CD4-positive, CD25-positive, alpha-beta regulatory T cell (primary cell): ENCODE results near the gene AP4E1. TPM values are rescaled to one million over a fixed set of nuclear protein-coding genes. Genes with fewer than 3 reads are reported as not detected.

ENCODE experiments used
- ATAC-seq, 2 donors: fragments of 150-1000 bp; cut with Tn5 transposase; one replicate each; pipeline ENCODE4 v1.10.0; 2021; ENCODE audit warnings: low read depth in 2 of 2, moderate number of reproducible peaks in 2 of 2, moderate library complexity in 1 of 2
- DNase-seq, 3 donors: peaks; one replicate each; pipeline versions ENCODE4 v3.0.0 to v3.0.0-alpha.2; 2012 to 2022; ENCODE audit warnings: mixed read lengths in 1 of 3
- H3K27ac ChIP-seq: one replicate; pipeline ENCODE4 v1.7.0; 2013; ENCODE audit warnings: mild to moderate bottlenecking, low read length; ENCODE audit not compliant: insufficient read depth, poor library complexity, severe bottlenecking
- H3K27me3 ChIP-seq: one replicate; pipeline ENCODE4 v1.7.0; 2013; ENCODE audit warnings: low read length; ENCODE audit not compliant: control insufficient read depth, insufficient read depth
- H3K36me3 ChIP-seq: one replicate; pipeline ENCODE4 v1.7.0; 2013; ENCODE audit warnings: mild to moderate bottlenecking, low read length, moderate library complexity; ENCODE audit not compliant: control insufficient read depth, insufficient read depth
- H3K4me1 ChIP-seq: 2 replicates; pipeline ENCODE4 v1.7.0; 2013; ENCODE audit warnings: mild to moderate bottlenecking, low read length; ENCODE audit not compliant: insufficient read depth, control insufficient read depth, poor library complexity, severe bottlenecking
- H3K4me3 ChIP-seq: one replicate; pipeline ENCODE4 v1.7.0; 2013; ENCODE audit warnings: low read depth, mild to moderate bottlenecking, low read length, moderate library complexity
- H3K9me3 ChIP-seq, 2 experiments: 1 replicate in 1 of 2; 2 replicates in 1 of 2; pipeline ENCODE4 v1.7.0; 2013; ENCODE audit warnings: low read length in 2 of 2, mild to moderate bottlenecking in 1 of 2, moderate library complexity in 1 of 2; ENCODE audit not compliant: control insufficient read depth in 2 of 2
- H3K27ac Mint-ChIP-seq, 3 donors: one replicate each; pipeline ENCODE4 v1.8.0; 2020 to 2022; ENCODE audit warnings: mild to moderate bottlenecking in 3 of 3, mixed read lengths in 3 of 3, moderate library complexity in 2 of 3
- H3K27me3 Mint-ChIP-seq: one replicate; pipeline ENCODE4 v1.8.0; 2022; ENCODE audit warnings: mild to moderate bottlenecking, mixed read lengths
- H3K36me3 Mint-ChIP-seq: one replicate; pipeline ENCODE4 v1.8.0; 2020; ENCODE audit warnings: mixed read lengths
- H3K4me1 Mint-ChIP-seq, 4 donors: one replicate each; pipeline ENCODE4 v1.8.0; 2020 to 2022; ENCODE audit warnings: mixed read lengths in 4 of 4, mild to moderate bottlenecking in 1 of 4
- H3K4me3 Mint-ChIP-seq, 4 donors: one replicate each; pipeline ENCODE4 v1.8.0; 2020 to 2022; ENCODE audit warnings: mild to moderate bottlenecking in 4 of 4, mixed read lengths in 4 of 4, moderate library complexity in 3 of 4
- H3K9me3 Mint-ChIP-seq, 7 donors: one replicate each; pipeline ENCODE4 v1.8.0; 2020 to 2022; ENCODE audit warnings: mixed read lengths in 7 of 7, mild to moderate bottlenecking in 3 of 7, moderate library complexity in 2 of 7
- polyA plus RNA-seq, 4 donors: library from polyadenylated mRNA; unstranded; fragments of 300-500 nt; fragmentation: Illumina TruSeq; gene quantifications; one replicate each; pipeline ENCODE4 v1.2.3, GENCODE V29; 2021
- total RNA-seq: library from RNA; stranded (reverse); gene quantifications from one replicate; pipeline ENCODE4 v1.2.3, GENCODE V29; 2022

AP4E1 gene
- total RNA-seq, result 9.5 TPM
- 1 to 10 TPM; 3.0 to 5.6 (median 4.0) TPM for polyA plus RNA-seq

DNA sequence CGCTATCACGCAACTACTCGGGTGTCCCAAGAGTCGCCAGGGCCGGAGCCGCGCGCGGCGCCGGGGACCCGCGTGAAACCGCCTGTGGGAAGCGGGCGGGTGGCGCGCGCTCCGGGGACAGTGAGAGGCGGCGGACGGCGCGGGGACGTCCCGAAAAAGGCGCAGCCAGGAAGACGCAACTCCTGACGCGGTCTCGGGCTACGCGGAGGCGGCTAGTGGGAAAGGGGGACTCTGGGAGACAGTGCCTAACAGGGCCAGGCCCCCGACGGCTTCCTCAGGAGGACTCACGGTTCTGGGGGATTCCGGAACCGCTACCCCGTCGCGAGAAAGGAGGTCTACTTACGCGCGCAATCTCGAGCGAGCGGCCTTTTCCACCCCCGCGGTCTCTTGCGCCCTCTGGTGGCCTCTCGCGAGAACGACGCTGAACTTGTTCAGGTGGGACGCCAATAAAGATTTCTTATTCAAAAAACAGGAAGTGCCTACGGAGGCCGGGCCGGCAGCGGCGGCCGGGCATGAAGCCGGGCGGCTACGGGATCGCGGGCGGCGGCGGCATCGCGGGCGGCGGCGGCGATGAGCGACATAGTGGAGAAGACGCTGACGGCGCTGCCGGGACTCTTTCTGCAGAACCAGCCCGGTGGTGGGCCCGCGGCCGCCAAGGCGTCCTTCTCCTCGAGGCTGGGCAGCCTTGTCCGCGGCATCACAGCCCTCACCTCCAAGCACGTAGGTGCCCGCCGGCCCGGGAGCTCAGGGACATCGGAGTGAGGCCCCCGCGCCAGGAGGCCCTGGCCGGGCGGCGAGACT, at the start of gene AP4E1:
TSS of gene AP4E1 (plus strand) at position 475 of the 801 bp plus-strand sequence. CDS start at position 571, 96 bp downstream.
- peak within 1 kb of the TSS; percentile 100 for H3K27ac ChIP-seq
- peak within 1 kb of the TSS; percentile 90 to 100 (median 96) for H3K4me3 Mint-ChIP-seq
- H3K27me3 Mint-ChIP-seq, result peaks cover 12% of the 10 kb centered on the region
- DNase-seq (peak; percentile 92 to 97 (median 95)), ATAC-seq (peak; percentile 67 to 69)
- H3K9me3 ChIP-seq, result no peaks in the 10 kb centered on the region
- peaks cover 10% of the 10 kb centered on the region for H3K36me3 Mint-ChIP-seq
- no peaks in the 10 kb centered on the region for H3K27me3 ChIP-seq
- H3K27ac Mint-ChIP-seq, result peak within 1 kb of the TSS; percentile 97 to 98 (median 98)
- H3K4me1 ChIP-seq, result peaks cover 19% of the 10 kb centered on the region
- H3K36me3 ChIP-seq, result peaks cover 17% of the 10 kb centered on the region
- peak within 1 kb of the TSS; percentile 99 for H3K4me3 ChIP-seq
- H3K9me3 Mint-ChIP-seq, result no peaks in the 10 kb centered on the region
- H3K4me1 Mint-ChIP-seq, result peaks cover 16 to 37% (median 30%) of the 10 kb centered on the region in 4 donors

GRCh38 chr15:50860824-50861223, 47.7 kb upstream of the AP4E1 start:
- ATAC-seq (no peak), DNase-seq (no peak)
- Mint-ChIP-seq H3K27ac (no peak overlapping the region), H3K36me3 (no peaks in the 10 kb centered on the region), H3K27me3 (peaks cover 16% of the 10 kb centered on the region), H3K9me3 (no peaks in the 10 kb centered on the region), H3K4me3 (no peak overlapping the region), H3K4me1 (no peaks in the 10 kb centered on the region)
- Histone ChIP-seq H3K36me3 (no peaks in the 10 kb centered on the region), H3K4me1 (no peaks in the 10 kb centered on the region), H3K27ac (no peak overlapping the region), H3K4me3 (no peak overlapping the region), H3K27me3 (no peaks in the 10 kb centered on the region), H3K9me3 (no peaks in the 10 kb centered on the region)

DNA sequence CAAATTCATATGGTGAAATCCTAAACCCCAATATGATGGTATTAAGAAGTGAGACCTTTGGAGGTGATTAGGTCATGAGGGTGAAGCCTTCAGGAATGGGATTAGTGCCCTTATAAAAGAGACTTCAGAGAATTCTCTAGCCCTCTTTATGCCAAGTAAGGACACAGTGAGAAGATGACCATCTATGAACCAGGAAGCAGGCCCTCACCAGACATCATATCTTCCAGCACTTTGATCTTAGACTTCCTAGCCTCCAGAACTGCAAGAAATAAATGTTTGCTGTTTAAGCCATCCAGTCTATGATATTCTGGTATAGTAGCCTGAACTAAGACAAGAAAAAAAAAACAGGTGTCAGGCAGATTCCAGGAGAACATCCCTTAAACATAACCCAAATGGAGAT, 45.9 kb upstream of the AP4E1 start:
- DNase-seq (no peak), ATAC-seq (no peak)
- no peak overlapping the region for H3K4me3 Mint-ChIP-seq
- no peak overlapping the region for H3K27ac Mint-ChIP-seq
- Histone ChIP-seq H3K36me3 (no peaks in the 10 kb centered on the region), H3K9me3 (no peaks in the 10 kb centered on the region), H3K27me3 (no peaks in the 10 kb centered on the region), H3K4me1 (no peaks in the 10 kb centered on the region), H3K4me3 (no peak overlapping the region), H3K27ac (no peak overlapping the region)
- peaks cover 16% of the 10 kb centered on the region for H3K27me3 Mint-ChIP-seq
- no peaks in the 10 kb centered on the region for H3K9me3 Mint-ChIP-seq
- no peaks in the 10 kb centered on the region for H3K4me1 Mint-ChIP-seq
- no peaks in the 10 kb centered on the region for H3K36me3 Mint-ChIP-seq

GRCh38 chr15:50864873-50865272, 43.6 kb upstream of the AP4E1 start:
- Mint-ChIP-seq H3K9me3 (no peaks in the 10 kb centered on the region), H3K36me3 (no peaks in the 10 kb centered on the region), H3K27me3 (peaks cover 7% of the 10 kb centered on the region), H3K4me3 (no peak overlapping the region), H3K27ac (no peak overlapping the region), H3K4me1 (no peaks in the 10 kb centered on the region)
- no peaks in the 10 kb centered on the region for H3K27me3 ChIP-seq
- DNase-seq, result no peak
- H3K36me3 ChIP-seq, result no peaks in the 10 kb centered on the region
- no peak for ATAC-seq
- H3K9me3 ChIP-seq, result no peaks in the 10 kb centered on the region
- no peaks in the 10 kb centered on the region for H3K4me1 ChIP-seq
- H3K27ac ChIP-seq, result no peak overlapping the region
- H3K4me3 ChIP-seq, result no peak overlapping the region

- peaks cover 7% of the 10 kb centered on the region for H3K27me3 Mint-ChIP-seq
- no peak overlapping the region for H3K4me3 Mint-ChIP-seq
- H3K27ac Mint-ChIP-seq, result no peak overlapping the region
- Histone ChIP-seq H3K9me3 (no peaks in the 10 kb centered on the region), H3K27me3 (no peaks in the 10 kb centered on the region), H3K4me3 (no peak overlapping the region), H3K36me3 (no peaks in the 10 kb centered on the region), H3K4me1 (no peaks in the 10 kb centered on the region), H3K27ac (no peak overlapping the region)
- no peak for ATAC-seq
- no peaks in the 10 kb centered on the region for H3K4me1 Mint-ChIP-seq
- no peaks in the 10 kb centered on the region for H3K9me3 Mint-ChIP-seq
- H3K36me3 Mint-ChIP-seq, result no peaks in the 10 kb centered on the region
- no peak for DNase-seq
These were observed 42.7 kb upstream of the AP4E1 start for GRCh38 chr15:50865515-50866353.

DNA sequence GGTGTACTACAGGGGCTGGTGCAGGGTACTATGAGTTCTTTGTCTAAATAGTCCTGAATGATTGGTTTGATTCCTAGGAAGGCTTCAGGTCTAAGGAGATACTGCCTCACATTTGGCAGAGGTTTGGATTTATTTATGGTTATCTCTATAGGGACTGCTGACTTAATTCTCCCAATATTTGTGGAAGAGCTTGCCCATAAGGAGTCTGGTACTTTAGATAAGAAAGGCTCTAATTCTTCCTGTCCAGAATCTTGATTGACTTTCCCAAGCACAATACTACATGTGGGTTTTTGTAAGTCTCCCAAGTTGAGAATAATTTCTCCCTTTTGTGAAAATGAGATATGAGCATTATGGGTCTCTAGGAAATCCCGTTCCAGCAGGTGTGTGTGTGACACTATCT, 36.7 kb upstream of the AP4E1 start:
- no peak for ATAC-seq
- no peak overlapping the region for H3K27ac ChIP-seq
- no peak for DNase-seq

GRCh38 chr15:50872832-50873426, 35.6 kb upstream of the AP4E1 start:
- Histone ChIP-seq H3K4me3 (no peak overlapping the region), H3K27me3 (no peaks in the 10 kb centered on the region), H3K9me3 (no peaks in the 10 kb centered on the region), H3K27ac (no peak overlapping the region), H3K36me3 (no peaks in the 10 kb centered on the region), H3K4me1 (peaks cover 5% of the 10 kb centered on the region)
- Mint-ChIP-seq H3K27me3 (peaks cover 31% of the 10 kb centered on the region), H3K4me3 (no peak overlapping the region), H3K36me3 (no peaks in the 10 kb centered on the region), H3K4me1 (peaks cover 7 to 14% (median 12%) of the 10 kb centered on the region in 4 donors), H3K9me3 (no peaks in the 10 kb centered on the region), H3K27ac (no peak overlapping the region)
- no peak for ATAC-seq
- no peak for DNase-seq

More for the DNA sequence above, 36.7 kb upstream of the AP4E1 start:
- Histone ChIP-seq H3K4me3 (no peak overlapping the region), H3K9me3 (no peaks in the 10 kb centered on the region), H3K4me1 (no peaks in the 10 kb centered on the region), H3K36me3 (no peaks in the 10 kb centered on the region), H3K27me3 (no peaks in the 10 kb centered on the region)
- no peaks in the 10 kb centered on the region for H3K9me3 Mint-ChIP-seq
- H3K4me1 Mint-ChIP-seq, result peaks cover 3 to 6% (median 5%) of the 10 kb centered on the region in 4 donors
- no peak overlapping the region for H3K27ac Mint-ChIP-seq
- H3K4me3 Mint-ChIP-seq, result no peak overlapping the region
- H3K27me3 Mint-ChIP-seq, result peaks cover 31% of the 10 kb centered on the region
- H3K36me3 Mint-ChIP-seq, result no peaks in the 10 kb centered on the region
